ENCODE results near the gene USP6NL. TPM values are rescaled to one million over a fixed set of nuclear protein-coding genes. Genes with fewer than 3 reads are reported as not detected.

USP6NL gene
- total RNA-seq, 1 experiment from 2014 or later: 22.1 TPM

- intact Hi-C loops (cut with micrococcal nuclease; ENCODE audit: unreplicated experiment): loop anchor here (5.0 to 10.0 kb wide), 2 partner anchors 80 to 212 kb away; partner anchors contain the start of gene PROSER2
- Histone ChIP-seq H3K4me2 (peak overlapping the region; percentile 82), H3K4me3 (peak overlapping the region; percentile 98), H3K36me3 (ENCODE audit: low read depth) (no peaks in the 10 kb centered on the region), H2AFZ (peak overlapping the region; percentile 79), H4K20me1 (ENCODE audit: insufficient read depth) (no peaks in the 10 kb centered on the region), H3K9me2 (ENCODE audit: insufficient read depth) (no peaks in the 10 kb centered on the region), H3K27ac (peak overlapping the region; percentile 76), H3K4me1 (replicated peaks; ENCODE audit: insufficient read depth) (peaks cover 29% of the 10 kb centered on the region), H3K79me2 (ENCODE audit: low read depth) (peaks cover 36% of the 10 kb centered on the region), H3F3A (ENCODE audit: insufficient read depth, low read depth) (peaks cover 14% of the 10 kb centered on the region), H3K27me3 (ENCODE audit: insufficient read depth, low read depth) (no peaks in the 10 kb centered on the region), H3K9me3 (ENCODE audit: insufficient read depth, low read depth) (no peaks in the 10 kb centered on the region)
- DNase-seq: peak in 1 of 2 experiments; percentile 73
- CTCF ChIA-PET: no interaction called here
- BruUV-seq (replicated peaks): TSS peak; percentile 85
- POLR2A ChIA-PET (ENCODE audit: unreplicated experiment): no interaction called here
- no peak for TF ChIP-seq CTCF (conservative IDR thresholded peaks at IDR 0.05)
- no peak for TF ChIP-seq EZH2 (IDR thresholded peaks at IDR 0.05; ENCODE audit: low read depth)
Observed at GRCh38 chr10:11612021-11613001, 861 bp upstream of the USP6NL start.

- POLR2A ChIA-PET (ENCODE audit: unreplicated experiment): no interaction called here
- H3K9me2 ChIP-seq (ENCODE audit: insufficient read depth): no peaks in the 10 kb centered on the region
- H2AFZ ChIP-seq: peak overlapping the region; percentile 70
- H3K4me3 ChIP-seq: peak overlapping the region; percentile 98
- TF ChIP-seq CTCF (conservative IDR thresholded peaks at IDR 0.05) (no peak), EZH2 (IDR thresholded peaks at IDR 0.05; ENCODE audit: low read depth) (no peak)
- intact Hi-C loops (cut with micrococcal nuclease; ENCODE audit: unreplicated experiment): loop anchor here (1.0 to 10.0 kb wide), 5 partner anchors 58 to 214 kb away; partner anchors contain the start of gene PROSER2
- CTCF ChIA-PET: no interaction called here
- H3K36me3 ChIP-seq (ENCODE audit: low read depth): no peaks in the 10 kb centered on the region
- peaks cover 50% of the 10 kb centered on the region for H3K79me2 ChIP-seq (ENCODE audit: low read depth)
- H3K27me3 ChIP-seq (ENCODE audit: insufficient read depth, low read depth): no peaks in the 10 kb centered on the region
- H3F3A ChIP-seq (ENCODE audit: insufficient read depth, low read depth): peaks cover 14% of the 10 kb centered on the region
- H4K20me1 ChIP-seq (ENCODE audit: insufficient read depth): no peaks in the 10 kb centered on the region
- peak overlapping the region; percentile 95 for H3K4me2 ChIP-seq
- no peaks in the 10 kb centered on the region for H3K9me3 ChIP-seq (ENCODE audit: insufficient read depth, low read depth)
- peak in 1 of 2 experiments; percentile 19 for DNase-seq
- peak overlapping the region; percentile 75 for H3K27ac ChIP-seq
- peaks cover 29% of the 10 kb centered on the region for H3K4me1 ChIP-seq (replicated peaks; ENCODE audit: insufficient read depth)
- no TSS peak for BruUV-seq (replicated peaks)
Observed at GRCh38 chr10:11610826-11611247, 613 bp downstream of the USP6NL start.

GRCh38 chr10:11610166-11610825 is 1.2 kb downstream of the USP6NL start:
- H3K27me3 ChIP-seq (ENCODE audit: insufficient read depth, low read depth): no peaks in the 10 kb centered on the region
- H3K4me3 ChIP-seq: peak overlapping the region; percentile 98
- peak overlapping the region; percentile 70 for H2AFZ ChIP-seq
- ChIA-PET POLR2A (ENCODE audit: unreplicated experiment) (interaction anchor here (0.8 kb wide), 1 partner anchor 818 kb away, joined by 9 read pairs; no protein-coding TSS in a partner anchor), CTCF (interaction anchor here (0.6 kb wide), 1 partner anchor 40 kb away, joined by 3 read pairs; no protein-coding TSS in a partner anchor)
- intact Hi-C loops (cut with micrococcal nuclease; ENCODE audit: unreplicated experiment): loop anchor here (2.0 to 10.0 kb wide), 3 partner anchors 57 to 215 kb away; partner anchors contain the start of gene PROSER2
- H4K20me1 ChIP-seq (ENCODE audit: insufficient read depth): no peaks in the 10 kb centered on the region
- no peaks in the 10 kb centered on the region for H3K36me3 ChIP-seq (ENCODE audit: low read depth)
- peaks cover 14% of the 10 kb centered on the region for H3F3A ChIP-seq (ENCODE audit: insufficient read depth, low read depth)
- peak overlapping the region; percentile 75 for H3K27ac ChIP-seq
- no TSS peak for BruUV-seq (replicated peaks)
- DNase-seq: no peak
- peak overlapping the region; percentile 95 for H3K4me2 ChIP-seq
- H3K9me3 ChIP-seq (ENCODE audit: insufficient read depth, low read depth): no peaks in the 10 kb centered on the region
- no peak for TF ChIP-seq CTCF (conservative IDR thresholded peaks at IDR 0.05)
- TF ChIP-seq EZH2 (IDR thresholded peaks at IDR 0.05; ENCODE audit: low read depth): no peak
- H3K9me2 ChIP-seq (ENCODE audit: insufficient read depth): no peaks in the 10 kb centered on the region
- H3K4me1 ChIP-seq (replicated peaks; ENCODE audit: insufficient read depth): peaks cover 29% of the 10 kb centered on the region
- H3K79me2 ChIP-seq (ENCODE audit: low read depth): peaks cover 55% of the 10 kb centered on the region
